Measurements from ENCODE around the gene TCF7.

TCF7 gene

DNA sequence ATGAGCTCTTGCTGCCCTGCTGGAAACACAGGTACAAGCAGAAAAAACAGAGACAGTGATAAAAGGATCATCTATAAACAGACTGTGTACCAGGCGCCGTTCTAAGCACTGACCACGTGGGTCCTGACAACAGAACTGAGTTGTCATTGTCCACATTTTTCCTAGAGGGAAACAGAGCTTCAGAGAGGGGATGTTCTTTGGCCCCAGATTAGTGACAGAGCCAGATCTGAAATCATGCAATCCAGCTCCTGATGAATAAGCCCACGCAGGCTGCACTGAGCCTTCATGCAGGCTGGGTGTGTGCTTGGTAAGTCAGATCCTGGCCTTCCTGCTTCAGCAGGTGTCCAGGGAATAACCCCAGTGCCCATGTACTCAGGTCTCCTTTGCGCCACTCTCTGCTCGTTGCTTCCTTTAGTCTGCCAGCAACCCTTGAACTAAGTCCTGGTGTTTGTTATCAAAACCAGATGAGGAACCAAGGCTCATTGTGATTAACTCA is 22.8 kb upstream of the TCF7 start:
- no peak for DNase-seq

DNA sequence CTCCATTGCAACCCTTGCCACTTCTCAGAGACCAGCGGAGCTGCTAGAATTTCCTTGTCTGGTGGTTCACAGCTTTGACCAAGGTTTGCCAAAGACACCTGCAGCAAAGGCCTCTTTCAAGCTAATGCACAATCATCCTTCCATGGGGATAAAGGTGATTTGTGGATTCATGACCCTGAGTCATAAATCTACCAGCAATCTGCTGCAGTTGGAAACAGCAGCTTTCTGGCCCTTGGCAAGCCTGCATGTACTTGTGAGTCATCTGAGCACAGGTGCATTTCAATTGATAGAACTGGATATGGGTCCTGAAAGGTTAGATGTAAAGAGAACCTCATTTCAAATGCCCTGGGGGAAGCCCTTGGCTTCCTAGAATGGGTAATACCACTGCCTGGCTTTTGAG is 21.6 kb upstream of the TCF7 start:
- DNase-seq: no peak

DNA sequence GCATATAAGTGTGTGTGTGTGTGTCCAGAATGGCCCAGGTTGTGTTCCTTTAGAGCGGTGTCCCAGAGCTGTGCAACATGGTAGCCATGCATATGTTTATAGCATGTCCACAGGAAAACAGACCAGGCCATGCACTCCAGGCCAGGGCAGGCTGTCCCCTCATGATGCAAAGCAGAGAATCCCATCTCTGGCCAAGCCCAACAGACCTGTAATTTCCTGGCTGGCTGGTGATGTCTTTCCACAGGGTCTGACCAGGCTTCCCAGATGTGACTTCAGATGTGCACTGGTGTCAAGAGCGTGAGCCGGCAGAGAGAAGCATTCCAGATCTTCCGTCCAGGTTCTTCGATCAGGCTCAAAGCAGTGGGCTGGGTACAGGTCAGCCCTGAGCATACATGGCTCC is 21.1 kb upstream of the TCF7 start:
- DNase-seq: no peak

DNA sequence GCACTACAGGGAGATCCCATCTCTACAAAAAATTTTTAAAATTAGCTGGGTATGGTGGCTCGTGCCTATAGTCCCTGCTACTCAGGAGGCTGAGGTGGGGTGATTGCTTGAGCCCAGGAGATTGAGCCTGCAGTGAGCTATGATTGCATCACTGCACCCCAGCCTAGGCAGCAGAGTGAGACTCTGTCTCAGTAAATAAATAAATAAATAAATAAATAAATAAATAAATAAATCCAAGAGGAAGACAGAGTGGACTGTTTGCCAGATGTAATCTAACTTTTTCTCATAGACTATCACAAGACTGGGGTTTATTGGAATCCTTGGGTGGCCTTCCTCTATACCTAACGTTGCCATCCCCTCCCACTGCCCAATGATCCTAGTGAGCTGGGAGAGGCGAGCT is 19.2 kb upstream of the TCF7 start:
- DNase-seq: no peak

DNA sequence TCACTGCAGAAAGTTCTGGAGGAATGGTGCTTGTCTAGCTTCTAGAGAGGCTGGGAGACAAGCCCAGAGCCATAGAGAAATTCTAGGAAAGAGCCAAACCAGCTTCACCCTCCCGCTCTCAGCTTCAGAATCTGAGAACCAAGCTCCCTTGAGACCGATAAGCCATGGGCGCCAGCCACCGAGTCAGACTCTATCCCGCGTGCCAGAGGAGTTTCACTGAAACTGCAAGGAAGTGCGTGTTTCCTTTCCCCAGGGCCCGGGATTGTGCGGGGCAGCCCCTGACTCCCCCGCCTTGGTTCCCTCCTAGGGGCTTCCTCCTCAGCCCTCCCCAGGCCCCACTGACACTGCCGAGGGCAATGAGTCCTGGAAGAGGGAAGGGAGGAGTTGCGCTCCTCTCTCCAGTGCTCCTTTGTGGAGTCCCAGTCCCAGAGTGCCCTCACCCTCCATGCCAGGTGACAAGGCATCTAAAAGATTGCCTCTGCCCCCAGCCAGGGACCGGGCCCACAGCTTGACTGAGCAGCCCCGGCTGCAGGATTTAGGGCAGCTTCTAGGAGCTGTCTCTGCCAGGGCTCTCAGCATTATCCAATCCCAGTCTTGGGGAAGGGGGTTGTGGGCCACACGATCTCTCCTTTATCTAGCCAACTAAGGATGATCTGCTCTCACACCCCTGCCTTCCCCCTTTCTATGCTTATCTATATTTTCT is 18.4 kb upstream of the TCF7 start:
- DNase-seq: no peak

DNA sequence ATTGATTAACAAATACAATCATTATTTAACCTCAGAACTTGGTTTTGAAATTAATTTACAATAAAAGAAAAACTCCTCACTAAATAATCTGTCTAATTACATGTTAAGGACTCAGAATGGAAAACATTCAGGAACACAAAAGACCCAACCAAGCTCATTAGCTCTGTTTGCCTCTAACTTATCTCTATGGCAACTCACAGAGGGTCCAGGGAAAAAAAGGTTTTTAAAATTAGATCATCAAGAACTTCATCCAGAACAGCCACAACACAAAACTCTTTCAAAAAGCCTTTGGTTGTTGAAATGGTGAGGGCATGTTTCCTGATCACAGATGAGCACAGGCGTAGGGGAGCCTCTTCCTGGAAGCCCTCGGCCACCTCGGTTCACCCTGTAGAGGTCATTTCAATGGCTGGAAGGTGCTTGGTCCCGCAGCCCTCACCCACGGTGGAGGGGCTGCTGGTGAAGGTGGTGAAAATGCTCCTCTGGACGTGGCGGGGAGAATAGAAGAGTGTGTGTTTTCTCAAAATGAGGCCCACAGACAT is 17.2 kb upstream of the TCF7 start:
- no peak for DNase-seq

DNA sequence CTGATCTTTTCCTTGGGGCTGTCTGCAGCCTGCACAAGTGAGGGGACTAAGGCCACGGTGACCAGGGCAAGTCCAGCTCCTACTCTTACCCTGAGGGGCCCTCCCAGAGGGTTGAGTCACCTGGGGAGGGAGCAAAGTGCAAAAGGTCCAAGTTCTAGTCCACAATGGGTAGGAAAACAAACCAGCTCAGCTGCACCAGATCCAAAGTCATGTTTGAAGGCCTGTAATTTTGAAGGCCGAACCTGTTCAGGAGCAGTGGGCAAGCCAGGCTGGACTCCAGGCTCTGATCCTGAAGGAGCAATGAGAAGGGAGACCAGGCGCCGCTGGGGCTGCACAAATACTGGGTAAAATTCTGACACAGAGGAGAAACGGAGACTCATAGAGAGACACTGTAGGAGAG is 15.8 kb upstream of the TCF7 start:
- no peak for DNase-seq

DNA sequence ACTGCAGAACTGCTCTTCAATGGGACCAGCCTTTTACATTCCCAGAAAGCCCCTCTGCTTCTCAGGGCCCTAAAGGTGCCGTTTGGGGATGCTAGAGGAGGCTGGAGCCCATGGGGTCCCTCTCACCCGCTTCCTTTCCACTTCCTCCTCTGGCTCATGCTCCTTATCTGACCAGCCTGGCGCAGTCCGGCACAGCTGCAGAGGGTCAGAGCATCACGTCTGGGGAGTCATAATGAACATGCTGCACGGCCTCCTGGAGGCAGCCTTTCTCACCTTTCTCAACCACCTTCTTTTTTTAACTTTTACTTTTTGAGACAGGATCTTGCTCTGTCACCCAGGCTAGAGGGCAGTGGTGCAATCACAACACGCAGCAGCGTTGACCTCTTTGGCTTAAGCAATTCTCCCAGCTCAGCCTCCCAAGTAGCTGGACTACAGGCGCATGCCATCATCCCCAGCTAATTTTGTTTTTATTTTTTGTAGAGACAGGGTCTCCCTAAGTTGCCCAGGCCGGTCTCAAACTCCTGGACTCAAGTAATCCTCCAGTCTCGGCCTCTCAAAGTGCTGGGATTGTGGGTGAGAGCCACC is 15.1 kb upstream of the TCF7 start:
- DNase-seq: no peak

DNA sequence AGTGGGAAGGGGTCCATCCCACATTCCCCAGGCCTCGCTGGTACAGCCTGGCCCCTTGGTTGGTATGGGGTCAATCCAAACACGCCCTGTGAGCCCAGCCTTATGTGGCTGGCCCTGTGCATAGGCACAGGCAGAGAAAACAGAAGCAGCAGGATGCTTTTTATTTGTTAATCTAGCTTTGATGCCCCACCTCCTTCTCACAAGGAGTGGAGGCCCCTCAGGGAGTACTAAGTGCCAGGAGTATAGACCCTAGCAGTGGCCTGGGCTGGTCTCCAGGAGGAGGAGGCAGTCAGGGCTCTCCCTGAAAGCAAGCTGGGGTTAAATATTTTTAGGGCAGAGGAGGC is 14.6 kb upstream of the TCF7 start:
- no peak for DNase-seq

DNA sequence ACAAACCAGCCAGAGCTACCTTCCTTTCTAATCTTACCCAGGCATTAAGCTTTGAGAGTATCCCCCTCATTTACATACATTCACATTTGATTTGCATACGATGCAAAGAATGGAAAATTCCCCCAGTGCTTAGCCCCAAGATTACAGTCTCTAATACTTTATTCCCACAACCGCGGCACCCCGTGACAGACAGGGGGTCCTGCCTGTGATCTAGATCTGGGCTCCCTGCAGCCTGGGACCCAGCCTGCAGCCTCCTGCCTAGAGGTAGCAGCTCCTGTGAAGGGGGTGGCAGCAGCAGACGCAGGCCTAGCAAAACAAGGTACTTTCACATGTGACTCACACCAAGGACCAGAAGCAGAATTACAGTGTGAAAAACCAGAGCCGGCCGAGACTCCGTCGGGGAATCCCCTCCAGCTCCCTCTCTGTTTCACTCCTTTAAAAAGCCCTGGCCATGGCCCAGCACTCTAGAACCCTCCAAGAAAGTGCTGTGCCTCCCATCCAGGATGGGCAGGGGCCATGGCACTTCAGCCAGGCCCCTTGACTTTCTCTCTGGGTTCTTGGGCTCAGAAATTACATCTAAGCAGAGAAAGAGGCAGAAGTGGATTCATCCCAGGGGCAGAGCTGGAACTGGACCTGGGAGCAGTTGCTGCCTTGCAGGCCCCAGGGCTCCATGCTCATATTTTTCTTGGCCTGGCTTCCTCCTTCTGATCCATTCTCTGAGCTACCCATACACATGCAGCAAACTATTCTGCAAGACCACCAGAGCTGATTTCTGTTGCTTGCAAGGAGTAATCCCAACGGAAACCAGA is 14.0 kb upstream of the TCF7 start:
- no peak for DNase-seq

DNA sequence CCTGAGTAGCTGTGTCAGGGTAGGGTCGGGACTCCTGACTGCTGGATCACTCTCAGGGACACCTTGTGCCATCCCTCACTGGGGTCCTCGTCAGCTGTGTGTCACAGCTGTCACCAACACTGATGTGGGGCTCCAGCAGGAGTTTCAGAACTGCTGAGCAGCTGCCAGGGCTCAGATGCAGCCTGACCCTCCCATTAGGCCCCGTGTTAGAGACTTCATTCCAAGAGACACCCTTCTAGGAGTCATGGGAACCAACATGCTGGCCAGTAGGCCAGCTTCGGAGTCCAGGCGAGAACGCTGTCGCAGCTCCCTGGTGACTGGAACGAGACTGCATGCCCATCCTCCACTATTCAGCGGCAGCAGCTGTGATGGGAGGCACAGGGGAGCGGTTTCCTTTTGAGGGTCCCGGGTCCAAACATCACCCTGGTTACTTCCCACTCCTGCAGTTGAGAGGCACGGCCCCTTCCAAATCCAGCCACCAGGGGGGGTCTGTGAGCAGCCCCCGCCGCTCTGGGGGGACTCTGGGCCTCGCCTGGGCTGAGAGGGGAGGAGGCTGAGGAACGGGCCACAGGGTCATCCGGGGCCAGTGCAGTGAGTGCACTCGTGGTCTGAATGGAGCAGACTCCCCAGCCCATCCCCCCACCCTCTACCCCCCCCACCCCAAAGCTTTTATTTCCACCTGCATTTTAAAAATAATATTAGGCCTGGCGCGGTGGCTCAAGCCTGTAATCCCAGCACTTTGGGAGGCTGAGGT is 12.6 kb upstream of the TCF7 start:
- no peak for DNase-seq

DNA sequence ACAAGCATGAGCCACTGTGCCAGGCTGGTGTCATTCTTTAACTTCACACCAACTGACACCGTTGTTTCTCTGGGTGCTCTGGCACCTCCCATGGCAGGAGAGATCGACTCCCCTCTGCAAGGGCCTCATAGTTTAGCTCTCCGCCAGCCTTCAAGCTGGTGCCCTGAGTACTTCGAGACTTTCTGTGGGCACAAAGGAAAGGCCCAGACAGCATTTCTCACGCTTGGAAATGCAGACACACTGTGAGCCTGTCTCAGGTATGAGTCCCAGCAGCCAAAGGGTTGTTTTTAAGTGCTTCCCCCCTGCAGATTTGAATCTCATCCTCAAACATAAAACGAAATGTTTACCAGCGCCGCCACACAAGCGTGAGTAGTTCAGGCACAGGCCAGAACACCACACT is 11.1 kb upstream of the TCF7 start:
- DNase-seq: no peak

DNA sequence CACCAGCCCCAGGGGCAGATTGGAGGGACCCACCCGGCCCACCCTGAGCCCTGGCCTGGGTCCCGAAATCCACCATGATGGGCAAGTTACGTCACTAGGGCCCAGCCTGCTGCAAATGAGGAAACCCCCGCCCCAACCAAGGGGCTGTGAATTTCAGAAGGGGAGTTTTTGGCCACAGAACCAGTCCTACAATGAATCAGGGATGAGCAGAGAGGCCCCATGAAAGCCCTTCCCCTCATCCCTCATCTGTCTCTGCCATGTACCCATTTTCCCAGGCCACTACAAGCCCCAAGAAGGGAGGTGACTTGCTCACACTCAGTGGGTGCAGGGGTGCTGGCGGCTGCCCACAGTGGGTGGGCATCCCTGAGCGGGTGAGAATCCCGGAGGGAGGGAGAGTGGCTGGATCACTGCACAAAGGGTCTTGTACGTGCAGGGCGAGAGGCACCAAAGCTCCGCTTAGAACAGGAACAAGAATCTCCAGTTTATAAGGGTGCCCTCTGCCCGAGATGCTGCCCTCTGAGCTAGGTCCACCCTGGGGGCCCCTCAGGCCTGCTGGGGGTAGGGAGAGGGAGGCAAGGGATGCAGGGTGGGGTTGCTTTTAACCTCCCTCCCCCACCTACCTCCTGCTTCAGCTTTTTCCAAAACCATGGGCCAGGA is 10.4 kb upstream of the TCF7 start:
- DNase-seq: no peak

DNA sequence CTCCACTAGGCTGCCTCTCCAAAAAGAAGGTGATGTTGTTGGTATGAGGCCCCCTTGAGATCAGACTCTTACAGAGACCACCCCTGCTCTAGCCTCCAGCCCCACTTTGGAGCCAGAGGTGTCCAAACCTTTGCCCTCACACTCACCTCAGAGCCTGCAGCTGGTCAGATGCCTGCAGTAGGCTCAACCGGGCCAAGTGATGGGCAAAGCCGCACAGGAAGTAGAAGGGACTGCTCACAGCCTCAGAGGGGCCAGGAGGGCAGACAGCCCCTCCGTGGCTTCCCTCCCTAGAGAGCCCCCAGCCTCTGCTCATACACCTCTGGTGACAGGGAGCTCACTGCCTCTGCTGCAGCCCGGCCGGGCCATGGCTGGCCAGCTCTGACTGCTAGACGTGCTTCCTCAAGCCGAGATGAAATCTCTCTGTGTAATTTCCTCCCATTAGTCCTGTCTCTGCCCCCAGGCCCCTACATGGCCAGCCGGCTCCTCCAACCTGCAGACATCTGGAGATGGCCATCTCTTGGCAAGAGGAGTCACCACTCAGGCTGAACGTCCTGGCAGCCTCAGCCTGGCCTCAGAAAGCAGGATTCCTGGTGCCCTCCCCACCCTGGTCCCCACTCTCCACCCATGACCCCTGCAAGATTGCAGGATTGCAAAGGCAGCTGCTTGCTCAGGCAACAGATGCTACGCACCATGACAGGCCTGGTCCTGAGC is 7.3 kb upstream of the TCF7 start:
- no peak for DNase-seq

DNA sequence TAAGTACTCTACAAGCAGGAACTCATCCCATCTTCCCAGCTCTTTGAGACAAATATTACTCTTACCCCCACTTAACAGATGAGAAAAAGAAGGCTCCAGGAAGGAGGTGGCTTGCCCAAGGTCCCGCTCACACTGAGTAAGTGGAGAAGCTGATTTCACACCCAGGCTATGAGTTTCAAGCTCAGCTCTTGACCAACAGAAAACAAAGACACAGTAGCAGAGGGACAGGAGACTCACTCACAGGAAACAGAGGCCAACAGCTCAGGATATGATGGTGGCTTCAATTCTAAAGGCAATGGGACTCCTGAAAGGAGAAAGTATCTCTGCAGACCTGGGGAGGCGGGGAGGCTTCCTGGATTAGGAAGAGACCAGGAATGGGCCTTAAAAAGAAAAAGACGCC is 6.7 kb upstream of the TCF7 start:
- no peak for DNase-seq

DNA sequence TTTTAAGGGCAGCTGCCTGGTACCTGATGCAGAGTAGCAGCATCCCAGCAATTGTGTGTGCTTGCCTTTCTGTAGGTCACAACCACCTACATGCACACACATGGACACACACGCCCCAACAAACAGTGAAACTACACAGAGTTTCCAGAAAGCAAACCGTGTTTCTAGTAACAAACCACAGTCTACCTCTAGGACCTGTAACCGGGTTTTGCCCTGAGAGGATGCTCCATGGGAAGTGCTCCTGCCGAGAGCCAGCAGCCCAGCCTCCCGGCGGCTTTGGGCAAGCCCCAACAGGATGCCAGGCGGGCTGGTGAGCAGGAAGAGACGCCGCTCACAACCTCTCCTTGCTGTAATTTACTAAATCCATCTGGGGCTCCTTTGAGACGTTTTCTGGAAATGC is 4.1 kb upstream of the TCF7 start:
- no peak for DNase-seq

DNA sequence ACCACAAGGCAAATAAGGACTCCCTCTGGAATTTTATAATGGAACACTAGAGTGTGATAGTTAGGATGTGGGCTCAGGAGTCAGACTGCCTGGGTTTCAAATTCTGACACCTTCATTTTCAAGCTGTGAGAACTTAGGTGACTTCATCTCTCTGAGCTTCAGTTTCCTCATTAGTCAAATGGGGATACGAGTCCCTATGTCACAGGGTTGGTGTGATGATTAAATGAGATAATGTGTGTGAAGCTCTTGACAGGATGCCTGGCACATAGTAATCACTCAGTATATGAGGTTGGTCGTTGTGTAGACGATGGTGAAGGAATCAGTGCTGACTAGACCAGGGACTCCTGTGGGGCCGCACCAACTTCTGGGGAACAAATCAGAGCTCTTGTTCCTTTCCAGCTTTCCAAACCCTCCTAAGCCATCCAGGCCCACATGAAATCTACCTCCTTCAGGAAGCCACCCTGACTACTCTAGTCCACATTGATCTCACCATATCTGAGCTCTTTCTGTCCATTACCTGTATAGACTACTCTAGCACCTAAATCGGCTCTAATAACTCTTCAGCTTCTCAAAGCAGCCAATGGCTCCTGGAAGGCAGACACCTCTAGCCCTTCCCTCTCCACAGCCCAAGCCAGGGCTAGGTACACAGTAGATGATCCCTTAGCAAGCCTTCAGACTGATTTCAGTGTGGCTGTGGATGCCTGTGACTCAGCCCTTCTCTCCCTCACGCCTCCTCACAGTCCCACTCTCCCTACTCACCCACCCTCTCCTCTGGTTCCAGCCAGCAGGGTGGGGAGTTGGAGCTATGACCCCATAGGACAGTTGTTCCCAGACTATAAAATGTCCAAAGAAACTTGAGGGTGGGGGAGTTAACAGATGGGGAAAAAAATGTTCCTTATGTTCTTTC is 2.5 kb upstream of the TCF7 start:
- DNase-seq: no peak

DNA sequence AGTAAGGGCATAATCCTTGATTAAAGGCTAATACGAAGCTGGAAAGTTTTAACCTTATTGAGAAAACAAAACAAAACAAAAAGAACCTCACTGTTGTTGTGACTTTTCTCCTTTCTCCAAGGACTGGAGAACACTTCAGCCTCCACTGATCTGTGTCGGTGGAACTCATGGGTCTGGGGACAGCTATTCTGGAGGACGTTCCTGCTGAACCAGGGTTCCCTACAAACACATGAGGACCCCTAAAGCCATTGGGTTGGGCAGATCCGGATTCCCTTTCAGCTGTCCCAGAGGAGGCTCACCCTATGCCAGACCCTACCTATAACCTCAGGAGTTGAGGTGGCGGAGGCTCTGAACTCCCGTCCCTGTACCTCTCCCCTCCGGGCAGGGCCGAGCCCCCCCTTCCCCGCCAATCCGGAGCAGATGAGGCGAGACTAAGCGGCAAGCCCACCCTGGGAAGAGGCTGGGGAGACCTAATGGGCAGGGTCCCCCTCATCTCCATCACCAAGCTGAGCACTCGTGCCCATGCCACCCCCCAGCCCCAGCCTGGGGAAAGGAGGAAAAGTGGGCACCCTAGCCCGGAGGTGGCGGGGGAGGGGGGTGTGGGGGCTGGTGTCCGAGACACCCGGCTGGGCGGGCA is 1.6 kb upstream of the TCF7 start:
- no peak for DNase-seq

DNA sequence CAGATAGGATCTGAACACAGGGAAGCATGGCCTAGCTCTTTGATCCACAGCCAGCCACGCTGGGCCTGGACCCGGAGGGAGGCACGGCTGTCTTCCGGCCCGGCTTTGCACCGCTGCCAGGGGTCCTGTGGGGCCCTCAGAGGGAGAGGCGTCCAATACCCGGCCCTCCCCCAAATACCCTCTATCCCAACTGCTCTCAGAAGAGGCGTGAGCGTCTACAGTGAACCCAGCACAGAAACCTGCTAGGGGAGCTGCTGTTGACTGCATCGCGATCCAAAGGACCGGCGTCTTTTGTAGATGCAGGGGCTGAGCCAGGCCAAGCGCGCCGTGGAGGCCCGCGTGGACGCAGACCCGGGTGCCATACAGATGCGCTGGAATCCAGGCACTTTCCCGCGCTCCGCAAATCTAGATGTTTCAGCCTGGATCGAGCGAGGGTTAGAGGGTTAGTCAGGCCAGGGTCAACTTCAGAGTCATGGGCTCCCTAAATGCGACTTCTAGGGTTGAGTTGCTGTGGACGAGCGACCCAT is 1.1 kb upstream of the TCF7 start:
- DNase-seq: no peak

All from cerebellar nuclear complex (tissue), 1 donor.